GM12875 (cell line): ENCODE results near the gene PPP1R9B.

Experiments
- H3K4me3 ChIP-seq: one replicate; pipeline ENCODE4 v1.5.1; 2011; ENCODE audit warnings: low read depth, low read length, control low read depth
- CTCF ChIP-seq: IDR thresholded peaks from 2 replicates; pipeline ENCODE4 v1.5.1; 2011; ENCODE audit warnings: low read depth, mild to moderate bottlenecking, control low read depth, inconsistent platforms, low read length, moderate library complexity, borderline replicate concordance; ENCODE audit not compliant: insufficient read depth

Gene PPP1R9B

GRCh38 chr17:50137042-50137441, 13.4 kb downstream of the PPP1R9B start:
- TF ChIP-seq CTCF = no peak
- H3K4me3 ChIP-seq = no peak overlapping the region

GRCh38 chr17:50136096-50136687, 14.3 kb downstream of the PPP1R9B start:
- no peak overlapping the region for H3K4me3 ChIP-seq
- no peak for TF ChIP-seq CTCF

- TF ChIP-seq CTCF = no peak
- H3K4me3 ChIP-seq = no peak overlapping the region
Observed at GRCh38 chr17:50135316-50136095, 15.0 kb downstream of the PPP1R9B start.

GRCh38 chr17:50134206-50135110, 16.0 kb downstream of the PPP1R9B start:
- TF ChIP-seq CTCF = no peak
- H3K4me3 ChIP-seq = no peak overlapping the region

- no peak for TF ChIP-seq CTCF
- H3K4me3 ChIP-seq = no peak overlapping the region
Observed at GRCh38 chr17:50133769-50134099, 16.7 kb downstream of the PPP1R9B start.

GRCh38 chr17:50133028-50133768, 17.3 kb downstream of the PPP1R9B start:
- no peak for TF ChIP-seq CTCF
- H3K4me3 ChIP-seq = no peak overlapping the region
